GM19238 (cell line): ENCODE measurements around the gene PLXNA2.

Experiments used
- DNase-seq: peaks from one replicate; pipeline ENCODE4 v3.0.0; 2011; ENCODE audit warnings: low spot score; ENCODE audit not compliant: insufficient read length

The PLXNA2 gene

GRCh38 chr1:208026880-208027438 is 217.2 kb downstream of the PLXNA2 start:
- no peak for DNase-seq

- no peak for DNase-seq
These were observed 219.2 kb downstream of the PLXNA2 start for GRCh38 chr1:208025031-208025430.

GRCh38 chr1:208024406-208024805 is 219.8 kb downstream of the PLXNA2 start:
- DNase-seq = no peak

GRCh38 chr1:208019257-208019656 is 224.9 kb downstream of the PLXNA2 start:
- DNase-seq = no peak

- DNase-seq = no peak
These were observed 228.9 kb downstream of the PLXNA2 start for GRCh38 chr1:208015255-208015654.

GRCh38 chr1:208013210-208013609 is 231.0 kb downstream of the PLXNA2 start:
- DNase-seq = no peak

GRCh38 chr1:208012721-208013120 is 231.5 kb downstream of the PLXNA2 start:
- no peak for DNase-seq

GRCh38 chr1:208010487-208011071 is 233.6 kb downstream of the PLXNA2 start:
- DNase-seq = no peak

- no peak for DNase-seq
These were observed 234.3 kb downstream of the PLXNA2 start for GRCh38 chr1:208009706-208010444.

- DNase-seq = no peak
These were observed 234.9 kb downstream of the PLXNA2 start for GRCh38 chr1:208009303-208009702.

GRCh38 chr1:208008534-208008933 is 235.7 kb downstream of the PLXNA2 start:
- no peak for DNase-seq

- no peak for DNase-seq
These were observed 236.2 kb downstream of the PLXNA2 start for GRCh38 chr1:208007938-208008342.

- DNase-seq = no peak
These were observed 236.8 kb downstream of the PLXNA2 start for GRCh38 chr1:208007319-208007937.

- DNase-seq = no peak
These were observed 237.8 kb downstream of the PLXNA2 start for GRCh38 chr1:208006258-208006920.

GRCh38 chr1:208004851-208005250 is 239.3 kb downstream of the PLXNA2 start:
- DNase-seq = no peak

- no peak for DNase-seq
These were observed 240.9 kb downstream of the PLXNA2 start for GRCh38 chr1:208003241-208003640.

- no peak for DNase-seq
These were observed 241.5 kb downstream of the PLXNA2 start for GRCh38 chr1:208002672-208003071.

- no peak for DNase-seq
These were observed 242.1 kb downstream of the PLXNA2 start for GRCh38 chr1:208002078-208002477.

- no peak for DNase-seq
These were observed 243.7 kb downstream of the PLXNA2 start for GRCh38 chr1:208000504-208000903.

- DNase-seq = no peak
These were observed 244.2 kb downstream of the PLXNA2 start for GRCh38 chr1:207999972-208000371.

- no peak for DNase-seq
These were observed 244.8 kb downstream of the PLXNA2 start for GRCh38 chr1:207999274-207999915.
